Measurements from ENCODE around the gene HFM1.

DNA sequence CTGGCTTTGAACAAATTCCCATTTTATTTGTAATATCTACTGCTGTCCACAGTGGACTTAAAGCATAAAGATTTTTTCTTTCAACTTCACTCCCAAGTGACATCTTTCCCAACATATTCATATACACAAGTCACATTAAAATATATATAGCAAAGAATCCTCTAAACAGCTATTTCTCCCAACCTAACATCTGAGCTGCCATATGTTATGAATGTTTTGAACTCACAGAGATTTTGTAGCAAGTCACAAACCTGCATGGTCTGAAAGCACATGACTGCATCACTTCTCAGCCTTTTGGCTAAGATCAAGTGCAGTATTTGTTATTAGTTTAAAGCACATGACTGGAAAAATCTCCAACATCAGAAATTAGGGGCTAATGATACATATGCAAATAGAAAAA, 7.7 kb upstream of the HFM1 start:
- TF ChIP-seq POLR2AphosphoS5 (IDR thresholded peaks at IDR 0.05) (no peak), CTCF (IDR thresholded peaks at IDR 0.05) (no peak), POLR2A (IDR thresholded peaks at IDR 0.05) (no peak), EP300 (IDR thresholded peaks at IDR 0.05) (no peak)

Measured in gastroesophageal sphincter (tissue), 3 donors.